Upper lobe of right lung (tissue), 1 donor: ENCODE data around the gene ECHDC3. TPM values are rescaled to one million over a fixed set of nuclear protein-coding genes. Genes with fewer than 3 reads are reported as not detected.

Experiments used
- ATAC-seq: fragments of 200-7000 bp; cut with Tn5 transposase; one replicate; pipeline ENCODE4 v1.9.1; 2020; ENCODE audit warnings: mild to moderate bottlenecking, moderate library complexity
- DNase-seq: peaks from one replicate; pipeline ENCODE4 v3.0.0-alpha.2; 2020
- H3K27ac ChIP-seq: fragments of 200-600 bp; one replicate; pipeline ENCODE4 v1.8.0; 2022
- H3K27me3 ChIP-seq: fragments of 200-600 bp; one replicate; pipeline ENCODE4 v1.8.0; 2022; ENCODE audit warnings: mild to moderate bottlenecking
- H3K36me3 ChIP-seq: fragments of 200-600 bp; one replicate; pipeline ENCODE4 v1.8.0; 2022
- H3K4me1 ChIP-seq: fragments of 200-600 bp; one replicate; pipeline ENCODE4 v1.8.0; 2022
- H3K4me3 ChIP-seq: fragments of 200-600 bp; one replicate; pipeline ENCODE4 v1.8.0; 2022; ENCODE audit warnings: mild to moderate bottlenecking
- H3K9me3 ChIP-seq: fragments of 200-600 bp; one replicate; pipeline ENCODE4 v1.8.0; 2022
- intact Hi-C: fragments of 100-400 bp; cut with DNase I; formaldehyde crosslinking; loops from one replicate; pipeline ENCODE4 v1.11.0; 2022
- long read RNA-seq: library from polyadenylated mRNA; unstranded; transcript quantifications from one replicate; pipeline ENCODE4 v2.0.0, GENCODE V29; 2021
- total RNA-seq: library from RNA; stranded (reverse); fragmentation: NEBNext Ultra II Directional; extraction: Animal tissue kit (Norgen Biotek cat#: 25700); gene quantifications from one replicate; pipeline ENCODE4 v1.2.1, GENCODE V29; 2021
- TF ChIP-seq, protein P1 (sequence below): fragments of 200-600 bp; IDR thresholded peaks from one replicate; pipeline ENCODE4 v1.8.0; 2022; ENCODE audit warnings: antibody characterized with exemption
- donor health status: DM: no; HTN: yes; CAD: no; lungs with severe emphysema.

ECHDC3 gene, protein sequence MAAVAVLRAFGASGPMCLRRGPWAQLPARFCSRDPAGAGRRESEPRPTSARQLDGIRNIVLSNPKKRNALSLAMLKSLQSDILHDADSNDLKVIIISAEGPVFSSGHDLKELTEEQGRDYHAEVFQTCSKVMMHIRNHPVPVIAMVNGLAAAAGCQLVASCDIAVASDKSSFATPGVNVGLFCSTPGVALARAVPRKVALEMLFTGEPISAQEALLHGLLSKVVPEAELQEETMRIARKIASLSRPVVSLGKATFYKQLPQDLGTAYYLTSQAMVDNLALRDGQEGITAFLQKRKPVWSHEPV
- 39.4 TPM for total RNA-seq
- long read RNA-seq, transcript ECHDC3-201 (5 exons, 1,649 nt): major isoform, 76 of 102 reads
- long read RNA-seq, partial matches to known transcripts: 13 of 102 reads
- long read RNA-seq, other reads (novel, unspliced or antisense): 12 of 102 reads

DNA sequence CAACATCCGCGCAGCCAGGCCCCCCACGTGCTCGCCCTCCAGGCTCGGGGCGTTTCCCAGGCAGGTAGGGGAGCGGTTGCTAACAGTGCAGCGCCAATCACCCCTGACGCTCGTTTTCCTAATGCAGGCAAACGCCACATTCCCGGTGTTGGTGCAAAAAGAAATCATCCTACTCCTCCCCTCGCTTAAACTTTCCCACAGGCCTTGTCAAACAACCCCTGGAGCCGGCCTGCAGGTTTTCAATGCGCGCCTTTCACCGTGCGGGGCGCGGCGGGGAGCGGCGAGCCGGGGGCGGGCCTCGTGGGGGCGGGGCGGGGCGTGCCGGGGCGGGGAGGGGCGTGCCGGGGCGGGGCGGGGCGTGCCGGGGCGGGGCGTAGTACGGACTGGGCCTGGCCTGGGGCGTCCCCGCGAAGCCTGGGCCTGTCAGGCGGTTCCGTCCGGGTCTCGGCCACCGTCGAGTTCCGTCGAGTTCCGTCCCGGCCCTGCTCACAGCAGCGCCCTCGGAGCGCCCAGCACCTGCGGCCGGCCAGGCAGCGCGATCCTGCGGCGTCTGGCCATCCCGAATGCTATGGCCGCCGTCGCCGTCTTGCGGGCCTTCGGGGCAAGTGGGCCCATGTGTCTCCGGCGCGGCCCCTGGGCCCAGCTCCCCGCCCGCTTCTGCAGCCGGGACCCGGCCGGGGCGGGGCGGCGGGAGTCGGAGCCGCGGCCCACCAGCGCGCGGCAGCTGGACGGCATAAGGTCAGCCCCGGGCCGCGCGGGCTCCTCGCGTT lies at the start of gene ECHDC3:
ECHDC3 (plus strand) TSS at position 374 of the 770 bp plus-strand sequence; CDS start at position 569, 195 bp downstream.
- DNase-seq (peak; percentile 92), ATAC-seq (peak; percentile 95)
- H3K4me1 ChIP-seq: peaks cover 19% of the 10 kb centered on the region
- H3K27ac ChIP-seq: peak within 1 kb of the TSS; percentile 91
- no peaks in the 10 kb centered on the region for H3K36me3 ChIP-seq
- H3K9me3 ChIP-seq: no peaks in the 10 kb centered on the region
- peak within 1 kb of the TSS; percentile 76 for H3K4me3 ChIP-seq
- H3K27me3 ChIP-seq: no peaks in the 10 kb centered on the region
- TF ChIP-seq, protein P1, sequence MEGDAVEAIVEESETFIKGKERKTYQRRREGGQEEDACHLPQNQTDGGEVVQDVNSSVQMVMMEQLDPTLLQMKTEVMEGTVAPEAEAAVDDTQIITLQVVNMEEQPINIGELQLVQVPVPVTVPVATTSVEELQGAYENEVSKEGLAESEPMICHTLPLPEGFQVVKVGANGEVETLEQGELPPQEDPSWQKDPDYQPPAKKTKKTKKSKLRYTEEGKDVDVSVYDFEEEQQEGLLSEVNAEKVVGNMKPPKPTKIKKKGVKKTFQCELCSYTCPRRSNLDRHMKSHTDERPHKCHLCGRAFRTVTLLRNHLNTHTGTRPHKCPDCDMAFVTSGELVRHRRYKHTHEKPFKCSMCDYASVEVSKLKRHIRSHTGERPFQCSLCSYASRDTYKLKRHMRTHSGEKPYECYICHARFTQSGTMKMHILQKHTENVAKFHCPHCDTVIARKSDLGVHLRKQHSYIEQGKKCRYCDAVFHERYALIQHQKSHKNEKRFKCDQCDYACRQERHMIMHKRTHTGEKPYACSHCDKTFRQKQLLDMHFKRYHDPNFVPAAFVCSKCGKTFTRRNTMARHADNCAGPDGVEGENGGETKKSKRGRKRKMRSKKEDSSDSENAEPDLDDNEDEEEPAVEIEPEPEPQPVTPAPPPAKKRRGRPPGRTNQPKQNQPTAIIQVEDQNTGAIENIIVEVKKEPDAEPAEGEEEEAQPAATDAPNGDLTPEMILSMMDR: no peak
- intact Hi-C loops: no loop called here

DNA sequence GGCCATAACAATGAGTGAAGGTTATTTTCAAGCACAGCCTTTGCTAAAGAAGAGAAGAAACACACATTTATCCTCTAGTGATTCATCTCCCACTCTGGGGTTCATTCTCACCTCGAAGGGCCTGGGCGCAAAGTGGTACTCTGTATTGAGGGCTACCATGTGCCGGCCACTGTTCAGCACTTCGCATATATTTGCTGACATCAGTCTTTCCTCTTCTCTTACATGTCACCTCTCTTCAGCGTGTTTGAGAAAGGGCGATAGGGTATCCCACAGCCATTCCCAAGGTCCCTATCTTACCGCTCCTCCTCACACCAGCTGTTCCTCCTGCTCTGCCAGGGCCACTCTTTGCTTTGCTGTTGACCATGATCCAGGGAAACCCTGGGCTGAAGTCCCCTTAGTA lies 48.8 kb upstream of the ECHDC3 start:
- intact Hi-C loops: no loop called here
- H3K4me1 ChIP-seq: no peaks in the 10 kb centered on the region
- no peak overlapping the region for H3K27ac ChIP-seq
- no peaks in the 10 kb centered on the region for H3K27me3 ChIP-seq
- DNase-seq: no peak
- no peaks in the 10 kb centered on the region for H3K36me3 ChIP-seq
- no peaks in the 10 kb centered on the region for H3K9me3 ChIP-seq
- no peak for ATAC-seq
- TF ChIP-seq, protein P1: no peak
- no peak overlapping the region for H3K4me3 ChIP-seq

DNA sequence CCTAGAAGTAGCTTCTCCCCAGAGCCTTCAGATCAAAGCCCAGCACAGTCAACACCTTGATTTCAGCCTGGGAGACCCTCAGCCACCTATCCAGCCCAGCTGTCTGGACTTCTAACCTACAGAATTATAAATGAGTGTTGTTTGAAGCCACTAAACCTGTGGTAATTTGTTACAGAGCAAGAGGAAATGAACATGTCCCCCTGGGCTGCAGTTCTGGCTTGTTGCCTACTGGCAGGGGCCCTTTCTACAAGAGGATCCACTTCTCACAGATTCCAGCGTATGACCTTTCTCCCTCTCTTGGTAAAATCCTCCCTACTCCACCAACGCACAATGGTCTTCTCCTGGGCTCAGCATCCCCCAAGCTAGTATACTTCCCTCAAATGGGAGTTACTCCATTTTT lies 46.4 kb upstream of the ECHDC3 start:
- Histone ChIP-seq H3K4me3 (no peak overlapping the region), H3K36me3 (no peaks in the 10 kb centered on the region), H3K27ac (no peak overlapping the region), H3K4me1 (no peaks in the 10 kb centered on the region), H3K9me3 (no peaks in the 10 kb centered on the region), H3K27me3 (no peaks in the 10 kb centered on the region)
- DNase-seq (no peak), ATAC-seq (no peak)
- intact Hi-C loops: no loop called here
- TF ChIP-seq, protein P1: no peak

DNA sequence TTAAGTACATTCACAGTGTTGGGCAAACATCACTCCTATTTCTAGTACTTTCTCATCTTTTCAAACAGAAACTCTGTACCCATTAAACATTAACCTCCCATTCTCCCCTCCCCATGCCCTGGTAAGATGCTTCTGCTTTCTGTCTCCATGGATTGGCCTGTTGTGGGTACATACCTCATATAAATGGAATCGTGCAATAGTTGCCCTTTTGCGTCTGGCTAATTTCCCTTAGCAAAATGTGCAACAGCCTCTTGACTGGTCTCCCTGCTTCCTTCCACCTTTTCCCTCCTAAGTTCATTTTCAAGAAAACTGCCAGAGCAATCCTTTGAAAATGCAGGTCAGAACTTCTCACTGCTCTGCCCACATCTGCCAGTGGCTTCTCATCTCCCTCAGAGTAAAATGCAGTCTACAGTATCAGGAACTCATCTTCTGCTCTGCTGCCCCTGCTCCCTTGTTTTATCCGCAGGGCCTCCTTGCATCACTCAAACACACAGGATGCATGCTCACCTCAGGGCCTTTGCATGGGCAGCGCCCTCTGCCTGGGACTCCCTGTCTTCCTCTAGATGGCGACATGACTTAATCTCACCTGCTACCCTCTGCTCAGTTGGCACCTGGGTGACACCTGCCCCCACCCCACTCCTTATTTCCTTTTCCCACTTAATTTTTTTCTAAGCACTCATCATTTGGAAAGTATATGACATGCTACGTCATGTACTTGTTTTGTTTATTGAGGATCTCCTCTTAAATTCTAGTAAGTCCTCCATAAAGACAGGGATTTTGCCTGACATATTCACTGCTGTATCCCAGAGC lies 44.3 kb upstream of the ECHDC3 start:
- intact Hi-C loops: no loop called here
- ATAC-seq: peak; percentile 31

More for the DNA sequence above, 44.3 kb upstream of the ECHDC3 start:
- DNase-seq: no peak
- no peaks in the 10 kb centered on the region for H3K4me1 ChIP-seq
- H3K27me3 ChIP-seq: no peaks in the 10 kb centered on the region
- no peak overlapping the region for H3K27ac ChIP-seq
- H3K4me3 ChIP-seq: no peak overlapping the region
- TF ChIP-seq, protein P1: no peak
- no peaks in the 10 kb centered on the region for H3K9me3 ChIP-seq
- no peaks in the 10 kb centered on the region for H3K36me3 ChIP-seq
